ENCODE data around the gene DDB1. TPM values are rescaled to one million over a fixed set of nuclear protein-coding genes. Genes with fewer than 3 reads are reported as not detected.

Gene DDB1
- total and polyA plus RNA-seq, 2 of the 4 experiments (the other 2 are of a cell fraction), result 221 to 412 TPM

- H3K56ac ChIP-seq (ENCODE audit: extremely low read depth, insufficient read depth, low read length), result no peak overlapping the region
- no peak overlapping the region for H3K4me2 ChIP-seq (ENCODE audit: low read depth, low read length)
- H4K20me1 ChIP-seq (ENCODE audit: insufficient read depth, low read length), result no peaks in the 10 kb centered on the region
- H3K9ac ChIP-seq (ENCODE audit: low read depth, low read length), result no peak overlapping the region
- DNase-seq (no peak), ATAC-seq (ENCODE audit: low read depth) (peak; percentile 90)
- CTCF ChIA-PET, result no interaction called here
- H3K36me3 ChIP-seq (ENCODE audit: control insufficient read depth, insufficient read depth, low read length), result peaks cover 32% of the 10 kb centered on the region
- H3K4me1 ChIP-seq (ENCODE audit: control insufficient read depth, insufficient read depth, low read length), result no peaks in the 10 kb centered on the region
- no peak overlapping the region for H2AK9ac ChIP-seq (replicated peaks; ENCODE audit: low read depth, low read length, poor library complexity)
- no peak overlapping the region for H2AK5ac ChIP-seq (ENCODE audit: low read depth, low read length)
- no peak overlapping the region for H2BK20ac ChIP-seq (ENCODE audit: low read depth, low read length)
- no peaks in the 10 kb centered on the region for H3K9me1 ChIP-seq (ENCODE audit: insufficient read depth, low read length)
- dilution Hi-C loops (cut with HindIII; ENCODE audit: low sequenced_read_pairs, unreplicated experiment), result no loop called here
- in situ Hi-C loops (cut with MboI; ENCODE audit: low sequenced_read_pairs), result no loop called here
- H2BK120ac ChIP-seq (ENCODE audit: low read depth, low read length), result no peak overlapping the region
- H3K9me3 ChIP-seq (ENCODE audit: control insufficient read depth, insufficient read depth, low read length), result no peaks in the 10 kb centered on the region
- TF ChIP-seq RAD21 (IDR thresholded peaks at IDR 0.05; ENCODE audit: low read length) (no peak), NFE2L2 (IDR thresholded peaks at IDR 0.05; ENCODE audit: low read depth, low read length) (no peak), BHLHE40 (IDR thresholded peaks at IDR 0.05; ENCODE audit: low read depth, low read length) (no peak), CEBPB (IDR thresholded peaks at IDR 0.05; ENCODE audit: low read depth, low read length) (no peak)
- no peak overlapping the region for H3K27ac ChIP-seq (ENCODE audit: insufficient read depth, low read length)
- intact Hi-C loops (cut with micrococcal nuclease), result no loop called here
- no peak overlapping the region for H3K23ac ChIP-seq (ENCODE audit: low read depth, low read length)
- no peak overlapping the region for H4K8ac ChIP-seq (ENCODE audit: low read depth in 2 of 2, low read length in 2 of 2)
- BruUV-seq (replicated peaks), result no TSS peak
- no peak overlapping the region for H4K5ac ChIP-seq (ENCODE audit: low read depth, low read length)
- H2BK15ac ChIP-seq (ENCODE audit: low read depth, low read length), result no peak overlapping the region
- peak overlapping the region; percentile 17 for H2AFZ ChIP-seq (replicated peaks; ENCODE audit: low read length, poor library complexity)
- no peak overlapping the region for H3K4me3 ChIP-seq (ENCODE audit: insufficient read depth, low read depth, low read length)
- no peak overlapping the region for H3K18ac ChIP-seq (ENCODE audit: low read depth, low read length)
- H3K27me3 ChIP-seq (ENCODE audit: control insufficient read depth, insufficient read depth, low read length), result no peaks in the 10 kb centered on the region
- POLR2A ChIA-PET (ENCODE audit: unreplicated experiment), result interaction anchor here (0.6 kb wide), 1 partner anchor 14 kb away, joined by 4 read pairs; no protein-coding TSS in a partner anchor
- H2BK5ac ChIP-seq (ENCODE audit: low read depth, low read length, poor library complexity, severe bottlenecking), result no peak overlapping the region
- no peaks in the 10 kb centered on the region for H3K79me1 ChIP-seq (ENCODE audit: low read depth in 1 of 2, low read length in 2 of 2)
- WGBS, 2 experiments (ENCODE audit: extremely low coverage in 2 of 2, insufficient read length in 1 of 2), result no CpG with 5 or more reads among the region's 4 CpGs
- H3K14ac ChIP-seq (replicated peaks; ENCODE audit: low read depth, low read length), result no peak overlapping the region
- H4K91ac ChIP-seq (ENCODE audit: insufficient read depth, low read depth, low read length), result no peak overlapping the region
- H3K4ac ChIP-seq (ENCODE audit: low read depth, low read length), result no peak overlapping the region
Measured at GRCh38 chr11:61345170-61345610, 12.3 kb upstream of the DDB1 start.
